HG03469 (cell line): Measurements from ENCODE around the gene SLC39A9.
"Not testable (repeated sequence)": the region's sequence is repeated elsewhere in the genome, so short reads cannot be mapped to it uniquely, and the experiment has no call there.

Experiments
- ATAC-seq: cut with Tn5 transposase; IDR thresholded peaks from one replicate; pipeline ENCODE4 v1.9.1; 2021; ENCODE audit warnings: mild to moderate bottlenecking, moderate library complexity, moderate number of reproducible peaks; ENCODE audit not compliant: unreplicated experiment

The SLC39A9 gene

GRCh38 chr14:69473260-69473659 lies 74.8 kb downstream of the SLC39A9 start:
- ATAC-seq: no peak

GRCh38 chr14:69473946-69474345 lies 75.5 kb downstream of the SLC39A9 start:
- ATAC-seq: no peak

GRCh38 chr14:69475194-69475818 lies 76.8 kb downstream of the SLC39A9 start:
- no peak for ATAC-seq

- ATAC-seq: not testable (repeated sequence)
These were observed 78.4 kb downstream of the SLC39A9 start for GRCh38 chr14:69476824-69477450.

- ATAC-seq: not testable (repeated sequence)
These were observed 79.6 kb downstream of the SLC39A9 start for GRCh38 chr14:69478055-69478454.

- ATAC-seq: no peak
These were observed 81.2 kb downstream of the SLC39A9 start for GRCh38 chr14:69479696-69480095.

GRCh38 chr14:69480136-69480535 lies 81.6 kb downstream of the SLC39A9 start:
- ATAC-seq: no peak

GRCh38 chr14:69481815-69482568 lies 83.5 kb downstream of the SLC39A9 start:
- peak; percentile 80 for ATAC-seq

GRCh38 chr14:69483765-69484443 lies 85.4 kb downstream of the SLC39A9 start:
- no peak for ATAC-seq

- no peak for ATAC-seq
These were observed 86.2 kb downstream of the SLC39A9 start, which contains the start of gene PLEKHD1 for GRCh38 chr14:69484444-69485314. Gene PLEKHD1, plus strand, starts transcription at chr14:69484728. Its CDS starts 238 bp downstream, at chr14:69484966.

GRCh38 chr14:69485315-69485660 lies 86.8 kb downstream of the SLC39A9 start:
- ATAC-seq: no peak

- ATAC-seq: no peak
These were observed 87.2 kb downstream of the SLC39A9 start for GRCh38 chr14:69485701-69486100.

- ATAC-seq: no peak
These were observed 88.7 kb downstream of the SLC39A9 start for GRCh38 chr14:69487226-69487625.

- no peak for ATAC-seq
These were observed 89.3 kb downstream of the SLC39A9 start for GRCh38 chr14:69487771-69488170.

- ATAC-seq: no peak
These were observed 91.0 kb downstream of the SLC39A9 start for GRCh38 chr14:69489495-69489894.

- ATAC-seq: no peak
These were observed 91.9 kb downstream of the SLC39A9 start for GRCh38 chr14:69490219-69490918.

GRCh38 chr14:69491193-69491592 lies 92.7 kb downstream of the SLC39A9 start:
- ATAC-seq: no peak

GRCh38 chr14:69493038-69493437 lies 94.5 kb downstream of the SLC39A9 start:
- no peak for ATAC-seq

- no peak for ATAC-seq
These were observed 95.3 kb downstream of the SLC39A9 start for GRCh38 chr14:69493791-69494190.
